ENCODE measurements around the gene PARS2.

The PARS2 gene

GRCh38 chr1:54764133-54764921 is at the start of gene PARS2:
Gene PARS2, minus strand, starts transcription at chr1:54764523. Its CDS starts 5,362 bp downstream, at chr1:54759161.
- peak; percentile 100 for DNase-seq (ENCODE audit: low spot score)

DNA sequence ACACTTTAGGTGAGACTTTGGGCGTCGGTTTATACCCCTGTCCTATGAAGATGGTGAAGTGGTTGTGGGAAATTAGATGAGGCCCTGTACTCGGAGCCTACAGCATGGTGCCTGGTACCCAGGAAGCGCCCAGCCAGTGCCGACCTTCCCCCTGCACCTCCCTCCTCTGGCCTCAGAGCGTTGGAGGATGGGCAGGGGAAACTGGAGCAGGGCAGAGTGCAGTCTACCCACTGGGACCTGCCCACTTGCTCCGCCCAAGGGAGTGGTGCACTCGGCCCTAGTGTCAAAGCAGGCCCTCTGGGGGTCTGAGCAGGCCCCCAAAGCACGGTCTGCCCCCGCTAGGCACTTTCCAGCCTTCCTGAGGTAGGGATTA is 49.8 kb upstream of the PARS2 start:
- no peak for DNase-seq (ENCODE audit: low spot score)

GRCh38 chr1:54813485-54814125 is 49.3 kb upstream of the PARS2 start:
- no peak for DNase-seq (ENCODE audit: low spot score)

GRCh38 chr1:54812801-54813484 is 48.6 kb upstream of the PARS2 start:
- no peak for DNase-seq (ENCODE audit: low spot score)

DNA sequence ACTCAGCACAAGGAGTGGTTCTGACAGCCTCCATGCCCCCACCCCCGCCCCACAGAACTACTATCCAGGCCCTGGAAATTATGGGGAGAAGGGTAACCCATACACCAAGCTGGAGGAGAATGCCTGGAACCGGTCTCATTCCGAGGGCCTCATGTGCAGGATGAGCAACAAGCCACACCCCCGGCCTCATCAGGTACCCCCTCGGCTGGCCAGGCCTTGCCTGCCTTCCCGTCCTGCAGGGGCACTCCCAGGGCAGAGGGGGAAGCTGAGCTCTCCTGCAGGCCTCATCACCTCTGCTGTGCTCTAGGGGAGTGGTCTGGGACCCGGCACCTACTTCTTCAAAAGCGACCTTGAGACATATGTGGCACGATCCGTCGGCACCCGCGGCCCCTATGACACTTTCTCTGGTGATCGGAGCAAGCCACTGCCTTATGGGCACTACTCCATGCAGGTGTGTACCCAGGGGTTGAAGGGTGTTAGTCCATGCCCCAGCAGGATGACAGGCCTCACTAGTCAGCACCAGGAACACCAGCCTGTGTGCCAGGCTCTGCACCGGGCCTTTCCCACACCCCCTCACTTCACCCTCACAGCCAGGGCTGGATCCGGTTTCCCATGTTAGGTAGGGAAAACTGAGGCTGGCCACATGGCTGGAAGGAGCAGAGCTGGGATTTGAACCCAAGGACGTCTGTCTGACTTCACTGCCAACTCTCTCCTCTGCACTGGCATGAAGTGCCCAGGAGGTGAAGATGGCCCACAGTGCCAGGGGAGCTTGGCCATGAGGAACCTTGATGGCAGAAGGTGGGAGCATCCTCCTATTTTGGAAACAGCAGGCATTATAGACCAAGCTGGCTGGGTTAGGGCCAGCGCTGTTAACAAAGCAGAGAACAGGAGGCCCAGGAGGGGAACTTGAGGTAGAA is 47.7 kb upstream of the PARS2 start:
- DNase-seq (ENCODE audit: low spot score): no peak

DNA sequence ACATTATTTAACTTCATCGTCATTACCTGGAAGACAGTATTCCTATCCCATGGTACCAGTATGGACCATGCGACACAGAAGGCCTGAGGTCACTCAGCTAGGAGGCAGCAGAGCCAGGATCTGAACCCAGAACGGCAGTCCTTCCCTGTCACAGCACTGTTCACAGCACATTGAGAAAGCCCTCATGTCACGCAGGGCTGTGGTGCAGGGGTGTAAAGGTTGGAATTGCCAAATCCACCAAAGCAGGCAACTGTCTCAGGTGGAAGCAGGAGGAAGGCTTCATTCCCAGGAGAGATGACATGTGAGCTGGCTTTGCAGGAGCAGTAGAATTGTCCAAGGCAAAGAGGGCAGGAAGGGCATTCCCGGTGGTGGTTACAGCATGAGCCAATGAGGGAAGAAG is 46.7 kb upstream of the PARS2 start:
- DNase-seq (ENCODE audit: low spot score): no peak

GRCh38 chr1:54810153-54810942 is 46.0 kb upstream of the PARS2 start:
- peak; percentile 72 for DNase-seq (ENCODE audit: low spot score)

DNA sequence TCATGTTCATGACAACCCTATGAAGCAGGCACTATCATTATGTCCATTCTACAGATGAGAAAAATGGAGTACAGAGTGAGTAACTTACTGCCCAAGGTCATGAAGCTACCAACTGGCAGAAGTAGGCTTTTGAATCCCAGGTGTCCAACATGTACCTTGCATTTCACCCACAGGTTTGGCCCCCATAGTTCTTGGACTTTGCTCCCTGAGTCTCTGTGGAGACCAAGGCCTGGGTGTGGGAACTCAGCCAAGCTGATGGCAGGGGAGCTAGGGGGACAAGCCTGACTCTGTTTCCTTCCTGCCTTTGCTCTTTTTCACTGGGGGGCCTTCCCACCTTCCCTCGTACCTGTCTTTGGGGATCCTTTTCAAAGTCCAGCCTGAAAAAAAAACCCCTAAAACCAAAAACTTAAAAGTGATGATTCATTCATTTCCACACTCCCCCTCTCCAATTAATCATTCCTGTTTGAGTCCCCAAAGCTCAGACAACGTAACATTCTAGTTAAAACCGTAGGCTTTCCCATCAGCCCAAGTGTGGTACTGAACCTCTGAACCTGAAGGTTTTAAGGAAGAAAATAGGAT is 45.3 kb upstream of the PARS2 start:
- no peak for DNase-seq (ENCODE audit: low spot score)

DNA sequence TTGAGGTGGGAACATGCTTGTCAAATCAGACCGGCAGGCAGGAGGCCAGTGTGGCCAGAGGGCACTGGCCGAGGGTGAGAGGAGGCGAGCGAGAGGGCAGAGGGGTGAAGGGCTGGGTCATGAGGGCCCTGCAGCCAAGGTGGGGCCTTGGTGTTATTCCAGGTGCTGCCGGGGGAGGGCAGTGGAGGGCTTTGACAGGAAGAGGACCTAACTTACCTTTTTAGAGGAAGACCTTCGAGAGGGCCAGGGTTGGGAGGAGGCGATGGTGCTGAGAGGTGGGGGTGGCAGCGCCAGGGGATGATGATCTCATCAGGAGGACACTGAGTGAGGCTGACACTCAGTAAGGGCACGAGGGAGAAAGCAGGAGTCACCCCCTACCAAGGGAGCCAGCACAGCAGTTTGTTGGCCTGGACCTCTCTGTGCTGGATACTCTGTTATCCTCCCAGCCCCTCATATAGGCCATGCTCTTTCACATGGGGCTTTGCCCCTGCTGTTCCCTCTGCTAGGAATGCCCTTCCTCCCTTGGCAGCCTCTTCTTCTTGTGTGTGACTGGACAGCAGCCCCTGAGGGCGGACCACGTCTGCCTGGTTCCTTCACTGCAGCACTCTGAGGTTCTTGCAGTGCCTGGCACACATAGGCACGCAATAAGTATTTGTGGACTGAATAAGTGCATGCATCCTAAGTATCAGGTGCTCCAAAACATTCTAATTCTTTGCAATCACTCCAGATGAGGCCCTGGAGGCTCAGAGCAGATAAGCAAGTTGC is 44.3 kb upstream of the PARS2 start:
- DNase-seq (ENCODE audit: low spot score): no peak

GRCh38 chr1:54807756-54808155 is 43.4 kb upstream of the PARS2 start:
- DNase-seq (ENCODE audit: low spot score): no peak

DNA sequence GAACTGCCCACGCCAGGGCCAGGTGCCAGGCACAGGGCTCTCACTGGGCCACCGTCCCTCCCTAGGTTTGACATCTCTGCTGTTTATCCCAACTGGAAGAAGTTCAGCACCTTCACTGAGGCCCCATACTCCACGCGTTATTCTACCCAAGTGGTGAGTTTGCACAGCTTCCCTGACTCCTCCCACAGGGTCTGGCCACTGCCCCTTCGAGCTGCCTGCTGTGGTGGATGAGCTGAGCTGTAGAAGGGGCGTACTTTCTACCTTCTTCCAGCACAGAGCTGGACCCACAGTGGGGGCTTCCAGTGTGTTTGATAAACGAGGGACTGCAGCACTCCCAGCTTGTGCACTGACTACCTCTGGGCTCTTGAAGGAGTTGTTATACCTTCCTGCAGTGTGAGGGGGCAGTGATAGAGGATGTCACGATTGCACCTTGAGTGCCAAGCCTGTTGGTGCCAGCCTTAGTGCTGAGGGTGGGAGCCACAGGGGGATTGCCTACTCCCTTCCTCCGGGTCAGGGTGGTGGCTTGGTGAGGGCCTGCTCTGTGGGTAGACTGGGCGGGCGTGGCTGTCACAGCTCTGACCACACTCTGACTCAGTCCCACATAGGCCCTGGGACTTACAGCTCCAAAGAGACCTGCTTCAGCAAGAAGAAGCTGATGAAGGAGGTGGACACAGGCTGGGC is 42.7 kb upstream of the PARS2 start:
- DNase-seq (ENCODE audit: low spot score): peak; percentile 55

- DNase-seq (ENCODE audit: low spot score): no peak
These were observed 41.7 kb upstream of the PARS2 start for GRCh38 chr1:54805981-54806381.

DNA sequence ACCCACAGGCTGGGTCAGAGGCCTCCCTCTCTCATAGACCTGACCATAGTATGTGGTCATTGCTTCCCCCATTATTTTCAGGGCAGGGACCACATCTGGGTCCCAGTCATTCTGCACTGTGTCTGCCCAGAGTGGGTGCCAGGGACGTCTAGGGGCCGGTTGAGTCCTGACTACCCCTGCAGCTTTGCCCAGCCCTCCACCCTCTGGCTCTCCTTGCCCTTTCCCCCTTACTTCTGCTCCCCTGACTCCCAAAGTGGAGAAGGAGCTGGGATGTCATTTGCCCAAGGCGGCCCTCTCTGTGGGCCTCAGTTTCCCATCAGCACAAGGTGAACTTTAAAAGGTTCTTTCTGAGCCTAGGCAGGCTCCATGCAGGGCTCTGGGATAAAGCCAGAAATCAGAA is 41.1 kb upstream of the PARS2 start:
- no peak for DNase-seq (ENCODE audit: low spot score)

- peak; percentile 57 for DNase-seq (ENCODE audit: low spot score)
These were observed 40.3 kb upstream of the PARS2 start for GRCh38 chr1:54804471-54805132.

DNA sequence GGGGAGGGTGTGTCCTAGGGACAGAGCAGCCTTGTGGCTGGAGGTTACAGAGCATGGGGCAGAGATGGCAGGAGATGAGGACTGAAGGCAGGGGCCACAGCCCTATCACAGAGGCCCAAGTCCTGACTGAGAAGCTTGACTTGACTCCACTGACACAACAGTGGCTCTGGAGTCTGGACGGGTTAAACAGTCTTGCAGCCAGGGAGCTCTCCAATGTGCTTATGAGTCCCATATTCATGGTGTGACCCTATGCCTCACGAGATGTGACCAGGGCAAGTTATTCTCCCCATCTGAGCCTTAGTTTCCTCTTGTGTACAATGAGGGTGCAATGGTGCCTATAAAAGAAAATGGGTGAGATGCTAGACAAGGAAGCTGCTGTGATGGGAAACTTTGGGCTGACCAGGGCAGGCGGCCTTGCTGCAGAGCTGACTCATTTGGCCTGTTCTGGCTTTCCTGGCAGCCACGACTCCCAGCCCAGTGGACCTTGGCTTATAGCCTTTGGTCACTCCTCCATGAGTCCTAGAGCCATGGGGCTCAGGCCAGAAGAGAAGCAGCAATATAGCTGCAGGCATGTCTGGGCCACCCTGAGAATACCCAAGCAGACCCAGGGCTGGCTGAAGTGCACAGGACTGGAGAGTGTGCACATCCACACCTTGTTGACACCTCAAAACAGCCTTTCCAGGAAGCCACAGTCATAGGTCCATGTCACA is 39.6 kb upstream of the PARS2 start:
- peak; percentile 76 for DNase-seq (ENCODE audit: low spot score)

- DNase-seq (ENCODE audit: low spot score): peak; percentile 77
These were observed 36.8 kb upstream of the PARS2 start, which contains the start of gene TTC22 for GRCh38 chr1:54800899-54801759. Gene TTC22, minus strand, starts transcription at chr1:54801323. Its CDS starts 160 bp downstream, at chr1:54801163.
